8988T (cell line): Measurements from ENCODE around the gene HYAL1.
"Not testable (repeated sequence)": the region's sequence is repeated elsewhere in the genome, so short reads cannot be mapped to it uniquely, and the experiment has no call there.

Experiments
- DNase-seq: peaks from one replicate; pipeline ENCODE4 v3.0.0; 2011

HYAL1 gene

DNA sequence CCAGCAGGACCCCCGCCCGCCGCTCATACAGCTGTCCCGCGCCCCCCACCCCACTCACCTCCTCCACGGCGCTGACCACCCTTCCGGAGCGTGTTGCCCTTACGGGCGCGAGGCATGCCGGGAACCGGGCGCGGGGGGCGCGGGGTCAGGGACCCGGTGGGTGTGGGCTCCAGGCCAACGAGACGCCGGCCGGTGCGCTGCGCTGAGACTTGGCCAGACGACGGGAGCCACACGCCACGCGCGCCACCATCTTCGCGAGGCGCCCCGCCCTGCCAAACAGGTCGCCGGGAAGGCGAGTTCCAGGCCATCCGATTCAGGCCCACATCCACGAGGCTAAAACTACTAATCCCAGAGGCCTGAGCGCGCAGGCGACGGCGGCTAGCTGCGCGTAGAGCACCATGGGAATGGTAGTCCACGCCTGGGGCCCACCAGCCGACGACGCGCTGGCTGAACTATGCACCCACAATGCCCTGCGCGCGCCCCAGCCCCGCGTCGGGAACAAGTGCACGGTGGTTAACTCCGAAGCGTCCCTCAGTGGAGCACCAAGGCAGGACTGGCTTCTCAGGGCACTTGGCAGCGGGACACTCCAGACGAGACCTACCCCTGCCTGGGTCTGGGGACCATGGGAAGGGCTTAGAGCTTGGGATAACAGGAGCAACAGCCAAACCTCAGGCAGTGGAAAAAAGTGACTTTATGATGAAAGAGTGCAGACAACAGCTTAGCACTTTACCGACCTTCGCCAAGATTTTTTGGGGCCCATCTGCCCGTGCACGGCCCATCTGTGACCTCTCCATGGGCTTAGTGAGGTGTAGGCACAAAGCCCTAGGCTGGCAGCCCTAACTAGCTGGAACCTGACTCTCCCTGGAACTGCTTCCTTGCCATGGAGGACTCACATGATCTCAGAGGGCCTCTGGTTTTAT lies 11.0 kb downstream of the HYAL1 start, which contains the start of gene IFRD2:
IFRD2 (minus strand) TSS at position 271 of the 920 bp plus-strand sequence; CDS start at position 116, 155 bp downstream.
- peak; percentile 96 for DNase-seq

- no peak for DNase-seq
These were observed 13.2 kb downstream of the HYAL1 start for GRCh38 chr3:50290161-50290641.

DNA sequence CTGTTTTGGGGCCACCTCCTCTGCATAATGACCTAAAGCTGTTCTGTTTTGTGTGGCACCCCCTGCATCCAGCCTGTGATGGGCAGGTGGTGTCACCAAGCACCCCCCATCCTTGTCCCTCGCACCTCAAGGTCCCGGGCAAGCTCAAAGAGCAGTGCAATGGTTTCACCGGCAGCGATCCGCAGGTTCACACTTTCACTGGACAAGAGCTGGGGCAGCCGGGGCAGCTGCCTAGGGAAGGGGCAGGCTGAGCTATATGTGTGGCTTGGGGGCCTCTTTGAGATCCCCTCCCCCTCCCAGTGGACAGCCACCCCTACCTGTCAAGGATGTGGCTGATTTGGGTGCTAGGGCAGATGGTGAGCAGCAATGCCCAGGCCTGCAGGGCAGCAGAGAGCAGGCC lies 14.2 kb downstream of the HYAL1 start:
- no peak for DNase-seq

DNA sequence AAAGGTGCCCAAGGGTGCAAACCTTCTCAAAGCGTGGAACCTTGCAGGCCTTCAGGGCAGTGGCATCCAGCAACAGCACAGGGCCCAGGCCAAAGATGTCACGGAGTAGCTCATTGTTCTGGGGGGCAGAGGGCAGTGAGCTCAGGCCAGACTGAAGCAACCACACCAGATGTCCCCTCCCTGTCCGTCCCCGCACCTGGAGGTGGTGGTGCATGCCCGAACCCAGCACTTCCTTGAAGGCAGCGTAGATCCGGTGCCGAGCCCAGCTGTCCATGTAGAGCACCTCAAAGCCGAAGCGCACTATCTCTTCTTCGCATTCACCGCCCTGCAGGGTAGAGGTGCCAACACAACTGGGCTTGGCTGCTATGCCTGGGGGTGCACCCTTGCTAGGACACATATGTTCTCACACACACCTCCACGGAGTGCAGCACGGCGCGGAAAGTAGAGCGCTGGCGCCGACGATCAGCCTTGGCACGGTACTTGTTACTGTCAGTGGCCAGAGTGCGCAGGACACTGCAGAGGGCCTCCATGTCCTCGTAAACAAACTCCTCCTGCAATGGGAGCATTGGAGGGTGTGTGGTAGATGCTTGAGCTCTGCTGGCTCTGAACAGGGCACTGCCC lies 14.9 kb downstream of the HYAL1 start:
- DNase-seq: no peak

GRCh38 chr3:50287262-50287661 lies 16.1 kb downstream of the HYAL1 start:
- no peak for DNase-seq

DNA sequence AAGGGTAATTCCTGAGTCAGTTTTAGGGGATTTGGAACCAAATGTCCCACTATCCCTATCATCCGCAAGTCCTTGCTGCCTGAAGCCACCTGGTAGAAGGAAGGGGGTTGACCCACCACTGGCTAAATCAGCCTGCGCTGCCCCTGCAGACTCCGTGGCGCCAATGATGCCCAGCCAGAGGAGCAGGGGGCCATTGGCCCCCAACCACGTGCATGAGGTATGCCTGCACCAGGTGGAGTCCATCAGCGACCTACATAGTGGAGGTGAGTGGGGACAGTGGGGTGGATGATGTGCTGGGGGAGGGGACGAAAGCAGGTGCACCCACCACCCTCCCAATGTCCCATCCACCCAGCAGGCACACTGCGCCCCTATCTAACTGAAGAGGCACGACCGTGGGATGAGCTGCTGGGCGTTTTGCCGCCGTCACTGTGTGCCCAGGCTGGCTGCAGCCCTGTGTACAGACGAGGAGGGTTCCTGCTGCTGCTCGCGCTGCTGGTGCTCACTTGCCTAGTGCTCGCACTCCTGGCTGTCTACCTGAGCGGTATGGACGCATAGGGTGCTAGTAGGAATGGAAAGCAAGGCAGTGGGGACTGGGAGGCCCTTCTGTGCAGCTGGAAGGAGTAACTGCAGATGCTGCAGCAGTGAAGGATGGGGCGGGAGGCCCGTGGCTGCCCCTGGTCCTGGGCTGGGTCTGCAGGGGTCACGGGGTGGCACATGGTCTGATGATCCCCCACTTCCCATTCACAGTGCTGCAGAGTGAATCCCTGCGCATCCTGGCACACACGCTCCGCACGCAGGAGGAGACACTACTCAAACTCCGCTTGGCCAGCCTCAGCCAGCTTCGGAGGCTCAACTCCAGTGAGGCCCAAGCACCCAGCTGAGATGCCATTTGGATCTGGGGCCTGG lies 16.8 kb downstream of the HYAL1 start:
- DNase-seq: no peak

DNA sequence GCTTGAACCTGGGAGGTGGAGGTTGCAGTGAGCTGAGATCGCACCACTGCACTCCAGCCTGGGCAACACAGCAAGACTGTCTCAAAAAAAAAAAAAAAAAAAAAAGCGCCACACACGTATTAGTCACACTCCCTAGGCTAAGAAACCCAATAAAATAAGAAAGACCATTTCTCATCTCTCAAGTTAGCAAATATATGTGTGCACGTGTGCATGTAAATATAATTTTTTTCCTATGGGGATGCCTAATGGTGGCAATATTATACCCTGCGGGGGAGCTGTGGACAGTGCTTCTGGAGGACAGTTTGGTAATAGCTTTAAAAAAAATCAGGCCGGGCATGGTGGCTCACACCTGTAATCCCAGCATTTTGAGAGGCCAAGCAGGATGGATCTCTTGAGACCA lies 19.3 kb downstream of the HYAL1 start:
- DNase-seq: not testable (repeated sequence)

DNA sequence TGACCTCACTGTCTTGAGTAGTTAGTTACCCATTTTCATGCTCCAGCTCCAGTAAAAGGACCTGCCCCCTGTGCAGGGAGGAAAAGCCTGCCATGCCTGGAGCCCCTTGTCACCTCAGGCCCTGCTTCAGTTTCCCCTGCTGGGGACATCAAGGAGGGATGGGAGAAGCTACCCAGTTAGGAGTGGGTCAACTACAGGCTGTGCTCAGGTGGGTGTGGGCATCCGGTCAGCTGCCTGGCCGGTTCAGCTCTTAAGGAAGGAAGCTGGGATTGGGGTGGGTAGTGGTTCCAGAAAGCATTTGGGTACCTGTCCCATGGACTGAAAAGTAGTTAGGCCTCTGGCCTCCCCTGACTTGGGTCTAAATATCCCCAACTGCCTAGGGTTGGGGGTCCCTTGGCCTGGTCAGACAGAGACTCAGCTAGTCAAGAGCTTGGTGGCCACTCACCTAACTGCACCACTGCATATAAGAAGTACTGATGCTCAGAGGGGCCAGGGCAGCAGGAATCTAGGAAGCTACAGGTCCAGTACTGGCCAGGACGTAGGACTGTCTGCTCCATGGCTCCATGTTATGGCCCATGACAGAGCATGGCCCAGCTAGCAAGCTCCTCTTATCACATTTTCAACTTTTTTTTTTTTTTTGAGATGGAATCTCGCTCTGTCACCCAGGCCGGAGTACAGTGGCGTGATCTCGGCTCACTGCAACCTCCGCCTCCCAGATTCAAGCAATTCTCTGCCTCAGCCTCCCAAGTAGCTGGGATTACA lies 23.9 kb downstream of the HYAL1 start:
- no peak for DNase-seq

DNA sequence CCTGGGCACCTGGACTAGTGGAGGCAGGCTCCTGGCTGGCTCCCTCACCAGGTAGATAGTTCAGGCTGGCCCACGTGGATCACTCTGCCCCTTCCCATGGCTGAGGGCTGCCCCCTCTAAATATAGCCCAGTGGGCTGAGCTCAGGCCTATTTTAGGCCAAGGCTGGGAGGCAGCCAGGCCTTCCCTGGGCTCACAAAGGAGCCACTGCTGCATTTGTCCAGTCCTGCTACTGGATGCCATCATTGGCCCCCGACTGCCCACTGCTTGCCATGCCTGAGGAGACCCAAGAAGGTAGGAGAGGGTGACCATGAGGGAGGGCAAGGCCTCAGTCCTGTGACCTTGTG lies 24.5 kb downstream of the HYAL1 start, which contains the start of gene LSMEM2:
LSMEM2 (plus strand) TSS at position 208 of the 345 bp plus-strand sequence; CDS start at position 235, 27 bp downstream.
- DNase-seq: no peak

GRCh38 chr3:50278123-50278879 lies 25.1 kb downstream of the HYAL1 start:
- DNase-seq: no peak

- no peak for DNase-seq
These were observed 26.6 kb downstream of the HYAL1 start for GRCh38 chr3:50276762-50277101.

- DNase-seq: no peak
These were observed 27.2 kb downstream of the HYAL1 start for GRCh38 chr3:50275996-50276761.

GRCh38 chr3:50275141-50275995 lies 28.0 kb downstream of the HYAL1 start:
- no peak for DNase-seq

DNA sequence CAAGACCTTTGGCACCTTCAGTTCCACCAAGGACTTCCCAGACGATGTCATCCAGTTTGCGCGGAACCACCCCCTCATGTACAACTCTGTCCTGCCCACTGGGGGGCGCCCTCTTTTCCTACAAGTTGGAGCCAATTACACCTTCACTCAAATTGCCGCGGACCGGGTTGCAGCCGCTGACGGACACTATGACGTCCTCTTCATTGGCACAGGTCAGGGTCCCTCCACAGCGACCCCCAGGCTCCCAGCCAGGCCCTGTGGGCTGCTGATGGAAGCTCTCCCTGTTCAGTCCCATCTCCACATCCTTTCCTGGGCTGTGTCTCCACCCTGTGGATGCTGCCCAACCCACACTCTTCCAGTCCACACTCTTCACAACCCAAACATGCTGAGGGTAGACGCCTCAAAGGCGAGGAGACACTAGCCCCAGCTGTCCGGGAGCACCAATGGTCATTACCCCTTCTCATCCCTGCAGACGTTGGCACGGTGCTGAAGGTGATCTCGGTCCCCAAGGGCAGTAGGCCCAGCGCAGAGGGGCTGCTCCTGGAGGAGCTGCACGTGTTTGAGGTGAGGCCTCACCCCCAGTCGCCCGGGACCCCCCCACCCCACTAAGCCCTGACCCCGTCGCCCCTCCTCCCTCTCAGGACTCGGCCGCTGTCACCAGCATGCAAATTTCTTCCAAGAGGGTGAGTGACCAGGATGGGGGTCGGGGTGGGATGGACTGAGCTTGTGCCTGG lies 28.8 kb downstream of the HYAL1 start:
- peak; percentile 99 for DNase-seq

GRCh38 chr3:50273689-50274065 lies 29.7 kb downstream of the HYAL1 start:
- no peak for DNase-seq

GRCh38 chr3:50272911-50273688 lies 30.3 kb downstream of the HYAL1 start:
- peak; percentile 100 for DNase-seq

DNA sequence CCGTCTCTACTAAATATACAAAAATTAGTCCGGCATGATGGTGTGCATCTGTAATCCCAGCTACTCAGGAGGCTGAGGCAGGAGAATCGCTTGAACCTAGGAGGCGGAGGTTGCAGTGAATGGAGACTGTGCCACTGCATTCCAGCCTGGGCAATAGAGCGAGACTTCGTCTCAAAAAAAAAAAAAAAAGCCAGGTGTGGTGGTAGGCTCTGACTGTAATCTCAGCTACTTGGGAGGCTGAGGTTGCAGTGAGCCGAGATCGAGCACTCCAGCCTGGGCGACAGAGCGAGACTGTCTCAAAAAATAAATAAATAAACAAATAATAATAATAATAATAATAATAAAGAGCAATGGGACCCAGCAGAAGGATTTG lies 30.9 kb downstream of the HYAL1 start:
- DNase-seq: not testable (repeated sequence)

- DNase-seq: no peak
These were observed 31.9 kb downstream of the HYAL1 start for GRCh38 chr3:50271314-50271936.
